WTC11 (cell line): ENCODE data around the gene PSPC1. TPM values are rescaled to one million over a fixed set of nuclear protein-coding genes. Genes with fewer than 3 reads are reported as not detected.
A peak's percentile ranks its signal among the peaks of the same experiment; 100 is the strongest.

Source experiments
- ATAC-seq: fragments of 200-7000 bp; cut with Tn5 transposase; 2 replicates; pipeline ENCODE4 v1.10.0; 2021; ENCODE audit warnings: mild to moderate bottlenecking, moderate library complexity
- CTCF ChIA-PET: fragments of 300-600 bp; sonication (Branson Sonifier 250); formaldehyde crosslinking; loops from one replicate; lab custom pipeline; 2021; ENCODE audit warnings: antibody characterized with exemption; lab: Charles Lee
- POLR2A ChIA-PET: fragments of 350-600 bp; sonication (Branson Sonifier 250); formaldehyde crosslinking; loops from one replicate; lab custom pipeline; 2021; ENCODE audit warnings: antibody characterized with exemption; lab: Charles Lee
- DNase-seq: peaks from one replicate; pipeline ENCODE4 v3.0.0; 2021; ENCODE audit warnings: low spot score
- H3K27ac Mint-ChIP-seq: 2 replicates; pipeline ENCODE4 v1.8.0; 2021; ENCODE audit warnings: mixed read lengths
- H3K27me3 Mint-ChIP-seq: 2 replicates; pipeline ENCODE4 v1.8.0; 2021; ENCODE audit warnings: low read depth, mild to moderate bottlenecking, moderate library complexity, mixed read lengths
- H3K36me3 Mint-ChIP-seq: 2 replicates; pipeline ENCODE4 v1.8.0; 2021; ENCODE audit warnings: mixed read lengths
- H3K4me1 Mint-ChIP-seq: 2 replicates; pipeline ENCODE4 v1.8.0; 2022; ENCODE audit warnings: mixed read lengths
- H3K4me3 Mint-ChIP-seq: 2 replicates; pipeline ENCODE4 v1.8.0; 2021; ENCODE audit warnings: mild to moderate bottlenecking, moderate library complexity, mixed read lengths
- H3K9me3 Mint-ChIP-seq: 2 replicates; pipeline ENCODE4 v1.8.0; 2021; ENCODE audit warnings: mixed read lengths
- GABPB1 ChIP-seq: sonication (generic); formaldehyde crosslinking; IDR thresholded peaks from 2 replicates; pipeline ENCODE4 v1.8.1; 2023; ENCODE audit warnings: mild to moderate bottlenecking, missing genetic modification reagents
- JUN ChIP-seq: sonication (generic); formaldehyde crosslinking; IDR thresholded peaks from 2 replicates; pipeline ENCODE4 v1.8.0; 2023; ENCODE audit warnings: mild to moderate bottlenecking, missing genetic modification reagents
- TCF7 ChIP-seq: sonication (generic); formaldehyde crosslinking; IDR thresholded peaks from 2 replicates; pipeline ENCODE4 v1.8.0; 2022; ENCODE audit warnings: mild to moderate bottlenecking, low read depth, missing genetic modification reagents, moderate library complexity
- ZNF263 ChIP-seq: sonication (generic); formaldehyde crosslinking; IDR thresholded peaks from 2 replicates; pipeline ENCODE4 v1.8.1; 2022; ENCODE audit warnings: low read depth, mild to moderate bottlenecking, moderate library complexity, missing genetic modification reagents
- total RNA-seq: library from RNA; stranded (reverse); gene quantifications from 3 replicates; pipeline ENCODE4 v1.2.3, GENCODE V29; 2021
- TF ChIP-seq, protein P1 (sequence below): sonication (generic); formaldehyde crosslinking; IDR thresholded peaks from 2 replicates; pipeline ENCODE4 v1.8.0; 2022; ENCODE audit warnings: missing genetic modification reagents
- TF ChIP-seq, protein P2 (sequence below): sonication (generic); formaldehyde crosslinking; IDR thresholded peaks from 2 replicates; pipeline ENCODE4 v1.8.0; 2022; ENCODE audit warnings: mild to moderate bottlenecking, missing genetic modification reagents
- TF ChIP-seq, protein P3 (sequence below): sonication (generic); formaldehyde crosslinking; IDR thresholded peaks from 2 replicates; pipeline ENCODE4 v1.8.1; 2022; ENCODE audit warnings: low read depth, missing genetic modification reagents, borderline replicate concordance
- TF ChIP-seq, protein P4 (sequence below): fragments of 250-450 bp; sonication (Bioruptor Pico); IDR thresholded peaks from 2 replicates; pipeline ENCODE4 v1.8.0; 2021; ENCODE audit warnings: mild to moderate bottlenecking
- TF ChIP-seq, protein P5 (sequence below): fragments of 250-450 bp; sonication (Bioruptor Pico); IDR thresholded peaks from 2 replicates; pipeline ENCODE4 v1.9.0; 2021; ENCODE audit warnings: mild to moderate bottlenecking
- TF ChIP-seq, protein P6 (sequence below): fragments of 250-450 bp; sonication (Bioruptor Pico); IDR thresholded peaks from 2 replicates; pipeline ENCODE4 v1.9.0; 2021; ENCODE audit warnings: moderate library complexity, mild to moderate bottlenecking, inconsistent platforms, borderline replicate concordance
- TF ChIP-seq, protein P7 (sequence below): sonication (generic); formaldehyde crosslinking; IDR thresholded peaks from 2 replicates; pipeline ENCODE4 v1.8.0; 2022; ENCODE audit warnings: mild to moderate bottlenecking, missing genetic modification reagents

The PSPC1 gene
- total RNA-seq, 1 experiment from 2014 or later: 67.5 TPM

DNA sequence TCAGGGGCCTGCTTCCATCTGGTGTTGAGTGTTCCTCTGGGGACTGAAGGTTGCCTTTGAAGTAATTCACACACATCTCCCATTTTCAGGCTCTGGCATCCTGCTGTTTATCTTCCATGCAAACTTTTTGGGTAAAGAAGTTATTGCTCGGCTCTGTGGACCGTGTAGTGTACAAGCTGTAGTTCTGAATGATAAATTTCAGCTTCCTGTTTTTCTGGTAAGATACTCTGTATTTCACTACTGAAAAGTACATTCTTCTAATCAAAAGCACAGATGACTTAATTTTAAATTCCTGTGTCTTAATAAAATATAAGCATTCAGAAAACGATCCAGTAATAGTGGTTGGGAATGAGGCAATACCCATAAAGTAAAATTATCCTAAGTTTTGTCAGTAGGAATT, 112.6 kb downstream of the PSPC1 start (continued):
- TF ChIP-seq, protein P1, sequence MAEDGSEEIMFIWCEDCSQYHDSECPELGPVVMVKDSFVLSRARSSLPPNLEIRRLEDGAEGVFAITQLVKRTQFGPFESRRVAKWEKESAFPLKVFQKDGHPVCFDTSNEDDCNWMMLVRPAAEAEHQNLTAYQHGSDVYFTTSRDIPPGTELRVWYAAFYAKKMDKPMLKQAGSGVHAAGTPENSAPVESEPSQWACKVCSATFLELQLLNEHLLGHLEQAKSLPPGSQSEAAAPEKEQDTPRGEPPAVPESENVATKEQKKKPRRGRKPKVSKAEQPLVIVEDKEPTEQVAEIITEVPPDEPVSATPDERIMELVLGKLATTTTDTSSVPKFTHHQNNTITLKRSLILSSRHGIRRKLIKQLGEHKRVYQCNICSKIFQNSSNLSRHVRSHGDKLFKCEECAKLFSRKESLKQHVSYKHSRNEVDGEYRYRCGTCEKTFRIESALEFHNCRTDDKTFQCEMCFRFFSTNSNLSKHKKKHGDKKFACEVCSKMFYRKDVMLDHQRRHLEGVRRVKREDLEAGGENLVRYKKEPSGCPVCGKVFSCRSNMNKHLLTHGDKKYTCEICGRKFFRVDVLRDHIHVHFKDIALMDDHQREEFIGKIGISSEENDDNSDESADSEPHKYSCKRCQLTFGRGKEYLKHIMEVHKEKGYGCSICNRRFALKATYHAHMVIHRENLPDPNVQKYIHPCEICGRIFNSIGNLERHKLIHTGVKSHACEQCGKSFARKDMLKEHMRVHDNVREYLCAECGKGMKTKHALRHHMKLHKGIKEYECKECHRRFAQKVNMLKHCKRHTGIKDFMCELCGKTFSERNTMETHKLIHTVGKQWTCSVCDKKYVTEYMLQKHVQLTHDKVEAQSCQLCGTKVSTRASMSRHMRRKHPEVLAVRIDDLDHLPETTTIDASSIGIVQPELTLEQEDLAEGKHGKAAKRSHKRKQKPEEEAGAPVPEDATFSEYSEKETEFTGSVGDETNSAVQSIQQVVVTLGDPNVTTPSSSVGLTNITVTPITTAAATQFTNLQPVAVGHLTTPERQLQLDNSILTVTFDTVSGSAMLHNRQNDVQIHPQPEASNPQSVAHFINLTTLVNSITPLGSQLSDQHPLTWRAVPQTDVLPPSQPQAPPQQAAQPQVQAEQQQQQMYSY (CRISPR knock-in tag): no peak
- TF ChIP-seq, protein P2, sequence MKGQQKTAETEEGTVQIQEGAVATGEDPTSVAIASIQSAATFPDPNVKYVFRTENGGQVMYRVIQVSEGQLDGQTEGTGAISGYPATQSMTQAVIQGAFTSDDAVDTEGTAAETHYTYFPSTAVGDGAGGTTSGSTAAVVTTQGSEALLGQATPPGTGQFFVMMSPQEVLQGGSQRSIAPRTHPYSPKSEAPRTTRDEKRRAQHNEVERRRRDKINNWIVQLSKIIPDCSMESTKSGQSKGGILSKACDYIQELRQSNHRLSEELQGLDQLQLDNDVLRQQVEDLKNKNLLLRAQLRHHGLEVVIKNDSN (CRISPR knock-in tag): no peak
- TF ChIP-seq TCF7 (CRISPR knock-in tag): no peak
- TF ChIP-seq, all 79 proteins: peak for 0

DNA sequence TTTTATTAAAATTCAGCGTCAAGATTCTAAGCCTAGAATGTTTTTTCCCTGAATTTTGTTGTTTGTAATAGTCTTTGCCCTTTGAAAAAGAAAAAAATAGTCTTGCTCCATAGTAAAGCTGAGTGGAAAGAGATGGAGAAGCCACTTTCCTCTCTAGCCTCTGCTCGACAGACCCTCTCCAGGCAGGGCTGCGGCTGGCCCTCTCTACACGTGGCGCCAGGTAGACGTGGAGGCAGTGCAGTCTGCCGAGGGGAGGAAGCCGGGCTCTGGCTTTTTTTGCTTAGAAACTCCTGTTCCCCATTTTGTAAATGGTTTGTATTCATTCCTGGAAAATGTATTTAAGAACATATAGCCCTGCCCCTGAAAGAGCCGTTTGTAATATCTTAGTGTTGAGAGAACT, 114.0 kb downstream of the PSPC1 start:
- Mint-ChIP-seq H3K4me3 (no peak overlapping the region), H3K27me3 (no peaks in the 10 kb centered on the region), H3K27ac (no peak overlapping the region), H3K4me1 (peaks cover 6% of the 10 kb centered on the region), H3K36me3 (peaks cover 64% of the 10 kb centered on the region), H3K9me3 (no peaks in the 10 kb centered on the region)
- ChIA-PET POLR2A (no interaction called here), CTCF (no interaction called here)
- no peak for TF ChIP-seq JUN
- TF ChIP-seq, protein P3, sequence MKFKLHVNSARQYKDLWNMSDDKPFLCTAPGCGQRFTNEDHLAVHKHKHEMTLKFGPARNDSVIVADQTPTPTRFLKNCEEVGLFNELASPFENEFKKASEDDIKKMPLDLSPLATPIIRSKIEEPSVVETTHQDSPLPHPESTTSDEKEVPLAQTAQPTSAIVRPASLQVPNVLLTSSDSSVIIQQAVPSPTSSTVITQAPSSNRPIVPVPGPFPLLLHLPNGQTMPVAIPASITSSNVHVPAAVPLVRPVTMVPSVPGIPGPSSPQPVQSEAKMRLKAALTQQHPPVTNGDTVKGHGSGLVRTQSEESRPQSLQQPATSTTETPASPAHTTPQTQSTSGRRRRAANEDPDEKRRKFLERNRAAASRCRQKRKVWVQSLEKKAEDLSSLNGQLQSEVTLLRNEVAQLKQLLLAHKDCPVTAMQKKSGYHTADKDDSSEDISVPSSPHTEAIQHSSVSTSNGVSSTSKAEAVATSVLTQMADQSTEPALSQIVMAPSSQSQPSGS (CRISPR knock-in tag): no peak
- TF ChIP-seq GABPB1 (CRISPR knock-in tag): no peak
- TF ChIP-seq, protein P4, sequence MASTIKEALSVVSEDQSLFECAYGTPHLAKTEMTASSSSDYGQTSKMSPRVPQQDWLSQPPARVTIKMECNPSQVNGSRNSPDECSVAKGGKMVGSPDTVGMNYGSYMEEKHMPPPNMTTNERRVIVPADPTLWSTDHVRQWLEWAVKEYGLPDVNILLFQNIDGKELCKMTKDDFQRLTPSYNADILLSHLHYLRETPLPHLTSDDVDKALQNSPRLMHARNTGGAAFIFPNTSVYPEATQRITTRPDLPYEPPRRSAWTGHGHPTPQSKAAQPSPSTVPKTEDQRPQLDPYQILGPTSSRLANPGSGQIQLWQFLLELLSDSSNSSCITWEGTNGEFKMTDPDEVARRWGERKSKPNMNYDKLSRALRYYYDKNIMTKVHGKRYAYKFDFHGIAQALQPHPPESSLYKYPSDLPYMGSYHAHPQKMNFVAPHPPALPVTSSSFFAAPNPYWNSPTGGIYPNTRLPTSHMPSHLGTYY: no peak
- TF ChIP-seq, protein P5, sequence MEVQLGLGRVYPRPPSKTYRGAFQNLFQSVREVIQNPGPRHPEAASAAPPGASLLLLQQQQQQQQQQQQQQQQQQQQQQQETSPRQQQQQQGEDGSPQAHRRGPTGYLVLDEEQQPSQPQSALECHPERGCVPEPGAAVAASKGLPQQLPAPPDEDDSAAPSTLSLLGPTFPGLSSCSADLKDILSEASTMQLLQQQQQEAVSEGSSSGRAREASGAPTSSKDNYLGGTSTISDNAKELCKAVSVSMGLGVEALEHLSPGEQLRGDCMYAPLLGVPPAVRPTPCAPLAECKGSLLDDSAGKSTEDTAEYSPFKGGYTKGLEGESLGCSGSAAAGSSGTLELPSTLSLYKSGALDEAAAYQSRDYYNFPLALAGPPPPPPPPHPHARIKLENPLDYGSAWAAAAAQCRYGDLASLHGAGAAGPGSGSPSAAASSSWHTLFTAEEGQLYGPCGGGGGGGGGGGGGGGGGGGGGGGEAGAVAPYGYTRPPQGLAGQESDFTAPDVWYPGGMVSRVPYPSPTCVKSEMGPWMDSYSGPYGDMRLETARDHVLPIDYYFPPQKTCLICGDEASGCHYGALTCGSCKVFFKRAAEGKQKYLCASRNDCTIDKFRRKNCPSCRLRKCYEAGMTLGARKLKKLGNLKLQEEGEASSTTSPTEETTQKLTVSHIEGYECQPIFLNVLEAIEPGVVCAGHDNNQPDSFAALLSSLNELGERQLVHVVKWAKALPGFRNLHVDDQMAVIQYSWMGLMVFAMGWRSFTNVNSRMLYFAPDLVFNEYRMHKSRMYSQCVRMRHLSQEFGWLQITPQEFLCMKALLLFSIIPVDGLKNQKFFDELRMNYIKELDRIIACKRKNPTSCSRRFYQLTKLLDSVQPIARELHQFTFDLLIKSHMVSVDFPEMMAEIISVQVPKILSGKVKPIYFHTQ (CRISPR knock-in tag): no peak
- TF ChIP-seq, protein P6, sequence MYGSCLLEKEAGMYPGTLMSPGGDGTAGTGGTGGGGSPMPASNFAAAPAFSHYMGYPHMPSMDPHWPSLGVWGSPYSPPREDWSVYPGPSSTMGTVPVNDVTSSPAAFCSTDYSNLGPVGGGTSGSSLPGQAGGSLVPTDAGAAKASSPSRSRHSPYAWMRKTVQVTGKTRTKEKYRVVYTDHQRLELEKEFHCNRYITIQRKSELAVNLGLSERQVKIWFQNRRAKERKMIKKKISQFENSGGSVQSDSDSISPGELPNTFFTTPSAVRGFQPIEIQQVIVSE: no peak
- no peak for TF ChIP-seq ZNF263 (CRISPR knock-in tag)
- ATAC-seq (no peak), DNase-seq (no peak)

DNA sequence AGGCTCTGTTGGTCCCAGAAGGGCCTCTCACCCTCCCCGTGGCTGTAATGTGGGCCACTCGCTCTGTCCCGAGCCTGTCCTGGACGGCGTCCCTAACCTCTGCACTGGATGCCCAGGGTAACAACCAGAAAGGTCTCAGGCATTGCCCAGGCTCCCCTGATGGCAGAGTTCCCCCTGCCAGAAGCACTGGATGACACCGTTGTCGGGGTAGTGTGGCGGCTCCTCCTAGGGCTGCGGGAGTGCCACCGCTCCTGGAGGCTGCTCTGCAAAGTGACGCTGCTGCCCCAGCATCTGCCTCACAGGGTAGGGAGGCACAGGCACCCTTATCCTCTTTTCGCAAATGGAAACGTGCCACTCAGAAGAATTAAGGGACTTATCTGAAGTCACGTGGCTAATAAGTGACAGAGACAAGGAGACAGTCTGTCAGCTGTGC, 117.3 kb downstream of the PSPC1 start:
- H3K36me3 Mint-ChIP-seq: peaks cover 52% of the 10 kb centered on the region
- 0 out of 2 replicates have a peak overlapping the region, but pooled peaks have one; percentile 66 for H3K27ac Mint-ChIP-seq
- ChIA-PET POLR2A (no interaction called here), CTCF (no interaction called here)
- TF ChIP-seq, protein P7, sequence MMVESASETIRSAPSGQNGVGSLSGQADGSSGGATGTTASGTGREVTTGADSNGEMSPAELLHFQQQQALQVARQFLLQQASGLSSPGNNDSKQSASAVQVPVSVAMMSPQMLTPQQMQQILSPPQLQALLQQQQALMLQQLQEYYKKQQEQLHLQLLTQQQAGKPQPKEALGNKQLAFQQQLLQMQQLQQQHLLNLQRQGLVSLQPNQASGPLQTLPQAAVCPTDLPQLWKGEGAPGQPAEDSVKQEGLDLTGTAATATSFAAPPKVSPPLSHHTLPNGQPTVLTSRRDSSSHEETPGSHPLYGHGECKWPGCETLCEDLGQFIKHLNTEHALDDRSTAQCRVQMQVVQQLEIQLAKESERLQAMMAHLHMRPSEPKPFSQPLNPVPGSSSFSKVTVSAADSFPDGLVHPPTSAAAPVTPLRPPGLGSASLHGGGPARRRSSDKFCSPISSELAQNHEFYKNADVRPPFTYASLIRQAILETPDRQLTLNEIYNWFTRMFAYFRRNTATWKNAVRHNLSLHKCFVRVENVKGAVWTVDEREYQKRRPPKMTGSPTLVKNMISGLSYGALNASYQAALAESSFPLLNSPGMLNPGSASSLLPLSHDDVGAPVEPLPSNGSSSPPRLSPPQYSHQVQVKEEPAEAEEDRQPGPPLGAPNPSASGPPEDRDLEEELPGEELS (CRISPR knock-in tag): no peak
- no peak for DNase-seq
- H3K4me1 Mint-ChIP-seq: peaks cover 6% of the 10 kb centered on the region
- peak; percentile 59 for ATAC-seq
- no peak overlapping the region for H3K4me3 Mint-ChIP-seq
- no peaks in the 10 kb centered on the region for H3K27me3 Mint-ChIP-seq
- H3K9me3 Mint-ChIP-seq: no peaks in the 10 kb centered on the region
